HG02763 (cell line): ENCODE data around the gene FGF12.

Experiments used
- ATAC-seq: cut with Tn5 transposase; IDR thresholded peaks from one replicate; pipeline ENCODE4 v1.9.1; 2021; ENCODE audit warnings: mild to moderate bottlenecking, moderate library complexity; ENCODE audit not compliant: unreplicated experiment

Gene FGF12

DNA sequence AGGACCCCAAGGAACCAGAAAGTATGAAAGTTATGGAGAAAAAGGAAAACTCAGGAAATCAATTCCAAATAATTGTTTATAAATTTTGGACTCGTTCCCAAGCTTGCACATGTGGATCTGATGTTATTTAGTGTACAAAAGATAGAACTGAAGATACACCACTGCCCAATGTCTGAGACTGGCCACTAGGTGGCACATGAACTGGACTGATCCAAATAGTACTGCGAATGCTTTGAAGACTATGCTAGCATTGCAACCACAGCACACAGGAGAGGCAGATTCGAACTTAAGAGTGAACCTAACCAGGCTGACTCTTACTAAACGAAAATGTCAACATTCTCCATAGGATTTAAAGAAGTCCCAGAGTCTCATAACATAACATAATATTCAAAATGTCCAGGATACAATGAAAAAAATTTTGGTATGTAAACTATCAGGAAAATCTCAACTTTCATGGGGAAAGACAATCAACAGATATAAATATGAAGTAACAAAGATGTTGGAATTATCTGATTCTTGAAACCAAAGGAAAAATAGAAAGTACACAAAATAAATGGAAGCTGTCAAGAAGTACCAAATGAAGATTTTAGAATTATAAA is 596.7 kb downstream of the FGF12 start:
- peak; percentile 52 for ATAC-seq

DNA sequence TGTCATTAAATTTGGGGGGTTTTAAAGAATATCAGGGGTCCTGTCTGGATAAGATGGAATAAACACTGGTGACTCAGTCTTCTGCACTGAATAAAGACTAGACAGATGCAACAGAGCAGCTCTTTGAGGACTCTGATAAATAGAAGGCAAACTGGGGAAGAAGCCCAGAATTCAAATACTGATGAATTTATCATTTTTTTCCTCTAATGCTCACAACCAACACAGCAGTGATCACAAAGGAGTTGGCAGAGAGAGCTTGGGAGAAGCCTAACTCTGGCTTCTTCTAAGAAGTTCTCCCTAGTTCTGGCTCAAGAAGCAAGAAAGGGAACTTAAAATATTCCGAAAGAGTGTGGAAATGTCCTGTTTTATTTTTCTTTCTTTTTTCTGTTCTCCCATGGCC is 597.8 kb downstream of the FGF12 start:
- no peak for ATAC-seq

DNA sequence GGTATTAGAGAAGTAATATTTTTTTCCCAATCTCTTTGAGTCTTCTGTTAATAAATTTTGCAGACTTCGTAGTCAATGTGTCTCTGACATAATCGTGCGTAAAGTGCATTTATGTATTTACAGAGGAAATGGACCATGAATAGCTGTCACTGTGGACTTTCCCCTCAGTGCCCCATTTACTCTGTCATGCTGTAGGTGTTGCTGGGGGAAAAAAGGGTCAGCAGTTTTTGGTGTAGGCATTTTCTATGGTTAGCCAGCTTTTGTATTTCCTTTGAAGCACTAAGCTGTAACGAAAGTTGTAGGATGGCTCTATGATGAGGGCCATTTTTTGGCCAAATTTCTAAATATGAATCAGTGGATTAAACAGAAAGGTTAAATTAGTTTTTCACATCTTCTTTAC is 598.4 kb downstream of the FGF12 start:
- peak; percentile 73 for ATAC-seq

DNA sequence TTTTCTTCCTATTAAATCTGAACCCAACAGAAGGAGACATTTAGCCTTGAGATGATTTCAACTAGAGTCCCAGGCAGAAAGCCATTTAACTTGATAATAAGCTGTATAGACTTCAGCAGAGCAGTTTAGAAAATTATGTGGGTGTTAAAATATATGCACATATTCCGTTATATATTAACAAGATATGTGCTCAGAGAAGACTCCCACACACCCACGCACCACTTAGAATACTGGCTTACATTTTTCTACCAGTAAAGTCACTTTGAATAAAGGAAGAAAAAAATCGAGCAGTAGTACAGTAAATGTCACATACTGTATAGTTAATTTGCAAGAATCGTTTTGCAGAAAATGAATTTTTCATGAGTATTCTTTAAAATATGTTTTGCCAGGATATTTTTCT is 599.3 kb downstream of the FGF12 start:
- ATAC-seq: peak; percentile 44

DNA sequence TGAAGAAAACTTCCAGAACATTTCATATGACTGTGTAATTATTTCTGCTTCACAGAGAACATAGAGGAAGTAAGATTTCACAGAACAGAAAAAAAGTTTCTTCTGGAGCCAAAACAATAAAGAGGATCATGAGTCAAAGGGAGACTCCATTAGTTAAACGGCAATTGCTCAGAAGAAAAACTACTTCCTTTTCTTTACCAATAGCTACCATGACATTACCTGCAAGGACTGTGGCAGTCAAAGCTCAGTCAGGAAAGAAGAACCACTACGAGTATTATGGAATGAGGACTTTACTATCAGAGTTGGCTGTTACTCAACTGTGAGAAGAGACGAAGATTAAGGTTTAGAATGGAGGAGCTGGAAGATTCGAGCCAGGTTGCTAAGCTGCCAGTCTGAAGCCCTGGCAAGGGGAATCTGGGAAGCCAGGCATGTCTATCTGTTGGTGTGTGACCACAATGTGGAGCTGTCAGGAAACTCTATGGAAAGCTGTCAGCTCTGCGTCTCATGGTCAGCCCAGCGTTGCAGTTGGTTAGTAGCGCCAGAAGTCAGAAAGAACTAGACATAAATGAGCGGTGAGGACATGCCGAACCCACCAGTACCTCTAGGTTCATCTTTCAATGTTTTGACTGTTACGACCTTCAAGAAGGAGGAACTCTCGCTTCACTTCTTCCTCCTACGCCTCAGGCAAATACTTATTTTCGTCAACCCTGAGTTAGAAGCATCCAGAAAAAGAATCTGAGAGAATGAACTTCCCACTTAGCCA is 604.3 kb downstream of the FGF12 start:
- peak; percentile 74 for ATAC-seq

DNA sequence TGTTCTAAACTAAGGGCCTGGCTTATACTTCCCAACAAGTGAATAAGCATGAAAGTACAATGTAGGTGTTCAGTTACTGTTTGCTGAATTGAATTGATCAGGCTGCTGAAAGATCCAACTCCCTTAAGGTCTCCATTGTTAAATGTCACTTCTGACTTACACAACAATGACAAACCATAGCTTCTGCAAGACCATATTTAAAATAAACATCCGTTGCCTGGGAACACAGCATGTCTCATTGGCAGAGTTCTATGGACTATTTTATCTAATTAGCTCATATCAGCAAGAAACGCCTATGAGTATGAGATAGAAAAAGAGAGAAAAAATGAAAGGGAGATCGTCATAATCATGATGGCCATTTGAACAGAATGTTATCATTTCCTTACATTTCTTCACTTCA is 605.4 kb downstream of the FGF12 start:
- ATAC-seq: no peak

DNA sequence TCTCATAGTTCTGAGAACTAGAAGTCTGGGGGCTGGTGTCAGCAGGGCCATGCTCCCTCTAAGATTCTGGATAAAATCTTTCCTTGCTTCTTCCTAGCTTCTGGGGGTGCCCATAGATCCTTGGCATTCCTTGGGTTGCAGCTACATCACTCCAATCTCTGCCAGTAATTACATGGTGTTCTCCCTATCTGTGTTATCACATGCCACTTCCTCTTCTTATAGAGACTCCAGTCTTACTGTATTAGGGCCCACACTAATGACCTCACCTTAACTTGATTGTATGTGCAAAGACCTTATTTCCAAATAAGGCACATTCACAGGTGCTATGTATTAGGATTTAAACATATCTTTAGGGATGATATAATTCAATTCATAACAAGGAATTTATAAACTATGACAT is 618.5 kb downstream of the FGF12 start:
- ATAC-seq: no peak

DNA sequence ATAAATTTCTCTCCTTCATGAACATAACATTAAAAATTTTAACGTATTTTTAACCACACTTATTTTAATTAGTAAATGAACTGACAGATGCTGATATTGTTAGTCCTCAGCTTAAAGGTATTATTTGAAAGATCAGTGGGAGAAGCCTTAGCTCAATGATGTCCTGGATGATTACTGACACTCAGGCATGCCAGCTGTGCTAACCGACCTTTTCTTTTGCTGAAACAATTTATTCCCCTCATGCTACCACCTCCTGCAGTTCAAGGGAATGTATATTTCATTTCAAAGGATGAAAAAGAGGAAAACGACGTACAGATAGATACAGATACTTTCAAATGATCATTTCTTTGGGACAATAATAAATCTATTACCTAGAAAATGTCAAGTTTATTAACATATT is 620.8 kb downstream of the FGF12 start:
- no peak for ATAC-seq

DNA sequence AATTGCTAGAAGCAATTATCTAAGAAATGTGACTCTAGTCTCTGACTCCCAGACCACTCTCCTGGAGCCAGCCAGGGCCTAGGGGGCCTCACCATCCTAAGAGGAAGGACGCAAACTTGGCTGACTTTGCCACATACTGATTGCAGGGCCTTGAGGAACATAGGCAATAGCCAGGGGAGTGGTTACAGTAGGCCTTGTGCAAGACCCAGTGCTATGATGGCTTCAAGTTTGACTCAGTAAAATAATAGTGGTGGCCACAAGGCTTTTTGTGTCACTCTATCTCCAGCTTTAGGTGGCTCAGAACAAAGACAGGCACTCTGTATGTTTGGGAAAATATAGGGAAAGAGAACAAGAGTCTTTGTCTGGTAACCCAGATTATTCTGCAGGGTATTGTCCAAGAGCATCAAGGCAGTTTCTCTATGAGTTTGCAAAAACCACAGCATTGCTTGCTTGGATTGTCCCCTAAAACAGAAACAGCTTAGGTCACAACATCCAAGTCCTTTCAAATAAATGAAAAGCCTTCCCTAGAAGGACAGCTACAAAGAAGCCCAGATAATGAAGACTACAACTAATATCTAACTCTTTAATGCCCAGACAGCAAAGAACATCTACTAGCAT is 634.8 kb downstream of the FGF12 start:
- ATAC-seq: no peak

DNA sequence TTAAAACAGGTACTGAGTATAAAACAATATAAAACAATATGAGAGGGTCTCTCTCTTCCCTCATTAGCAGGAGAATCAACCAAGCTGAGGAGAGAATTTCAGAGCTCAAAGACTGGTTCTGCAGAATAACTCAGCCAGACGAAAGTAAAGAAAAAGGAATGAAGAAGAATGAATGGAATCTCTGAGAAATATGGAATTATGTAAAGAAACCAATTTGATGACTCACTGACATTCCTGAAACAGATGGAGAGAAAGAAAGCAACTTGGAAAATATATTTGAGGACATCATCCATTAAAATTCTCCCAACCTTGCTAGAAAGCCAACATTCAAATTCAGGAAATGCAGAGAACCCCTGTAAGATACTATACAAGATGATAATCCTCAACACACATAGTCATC is 635.5 kb downstream of the FGF12 start:
- ATAC-seq: no peak

DNA sequence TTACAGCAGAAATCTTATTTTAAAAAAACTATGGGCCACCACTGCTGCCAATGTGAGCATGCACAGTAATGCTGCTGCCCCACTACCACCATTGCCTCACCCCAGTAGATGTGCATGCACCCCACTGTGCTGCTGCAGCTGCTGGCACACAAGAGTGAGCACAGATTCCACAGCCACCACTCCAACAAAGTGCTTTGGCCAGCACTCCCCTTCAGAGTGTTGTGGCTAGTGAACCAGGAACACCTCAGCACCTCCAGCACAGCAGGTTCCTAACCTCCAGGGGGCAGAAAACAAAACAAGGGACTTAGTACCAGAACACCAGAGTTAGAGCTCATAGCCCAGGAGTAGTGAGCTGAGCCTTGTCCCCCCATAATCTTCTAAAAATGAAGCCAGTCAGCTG is 636.8 kb downstream of the FGF12 start:
- peak; percentile 63 for ATAC-seq
